ENCODE results near the gene ZNF607.
A peak's percentile ranks its signal among the peaks of the same experiment; 100 is the strongest.
"Not testable (repeated sequence)": the region's sequence is repeated elsewhere in the genome, so short reads cannot be mapped to it uniquely, and the experiment has no call there.

Gene ZNF607

GRCh38 chr19:37683520-37683919, 36.0 kb downstream of the ZNF607 start:
- H3K9me3 ChIP-seq (ENCODE audit: severe bottlenecking) = peaks cover 3% of the 10 kb centered on the region
- no peak for TF ChIP-seq CTCF (IDR thresholded peaks at IDR 0.05; ENCODE audit: poor library complexity, severe bottlenecking)
- no peaks in the 10 kb centered on the region for H3K36me3 ChIP-seq (ENCODE audit: low read depth)
- H3K4me3 ChIP-seq (ENCODE audit: severe bottlenecking) = no peak overlapping the region
- H3K27me3 ChIP-seq (ENCODE audit: insufficient read depth, poor library complexity, severe bottlenecking) = no peaks in the 10 kb centered on the region
- DNase-seq (ENCODE audit: low spot score) (no peak), ATAC-seq (ENCODE audit: low read depth) (no peak)
- no peaks in the 10 kb centered on the region for H3K4me1 ChIP-seq (ENCODE audit: insufficient read depth, poor library complexity, severe bottlenecking)
- H3K27ac ChIP-seq (ENCODE audit: poor library complexity, severe bottlenecking) = no peak overlapping the region

GRCh38 chr19:37669450-37669914, 50.1 kb downstream of the ZNF607 start:
- H3K4me1 ChIP-seq (ENCODE audit: insufficient read depth, poor library complexity, severe bottlenecking) = no peaks in the 10 kb centered on the region
- no peak overlapping the region for H3K27ac ChIP-seq (ENCODE audit: poor library complexity, severe bottlenecking)
- H3K36me3 ChIP-seq (ENCODE audit: low read depth) = no peaks in the 10 kb centered on the region
- ATAC-seq (ENCODE audit: low read depth) (no peak), DNase-seq (ENCODE audit: low spot score) (no peak)
- H3K9me3 ChIP-seq (ENCODE audit: severe bottlenecking) = peaks cover 16% of the 10 kb centered on the region
- no peak for TF ChIP-seq CTCF (IDR thresholded peaks at IDR 0.05; ENCODE audit: poor library complexity, severe bottlenecking)
- no peak overlapping the region for H3K4me3 ChIP-seq (ENCODE audit: severe bottlenecking)
- no peaks in the 10 kb centered on the region for H3K27me3 ChIP-seq (ENCODE audit: insufficient read depth, poor library complexity, severe bottlenecking)

GRCh38 chr19:37657157-37657556, 62.4 kb downstream of the ZNF607 start:
- not testable (repeated sequence) for H3K27me3 ChIP-seq (ENCODE audit: insufficient read depth, poor library complexity, severe bottlenecking); DNase-seq (ENCODE audit: low spot score); H3K36me3 ChIP-seq (ENCODE audit: low read depth); ATAC-seq (ENCODE audit: low read depth); H3K4me3 ChIP-seq (ENCODE audit: severe bottlenecking); H3K27ac ChIP-seq (ENCODE audit: poor library complexity, severe bottlenecking); H3K9me3 ChIP-seq (ENCODE audit: severe bottlenecking)
- H3K4me1 ChIP-seq (ENCODE audit: insufficient read depth, poor library complexity, severe bottlenecking) = peaks cover 12% of the 10 kb centered on the region

GRCh38 chr19:37655689-37656371, 63.7 kb downstream of the ZNF607 start:
- no peaks in the 10 kb centered on the region for H3K27me3 ChIP-seq (ENCODE audit: insufficient read depth, poor library complexity, severe bottlenecking)
- ATAC-seq (ENCODE audit: low read depth) (peak; percentile 76), DNase-seq (ENCODE audit: low spot score) (peak; percentile 86)
- no peak for TF ChIP-seq CTCF (IDR thresholded peaks at IDR 0.05; ENCODE audit: poor library complexity, severe bottlenecking)
- peaks cover 6% of the 10 kb centered on the region for H3K9me3 ChIP-seq (ENCODE audit: severe bottlenecking)
- H3K27ac ChIP-seq (ENCODE audit: poor library complexity, severe bottlenecking) = peak overlapping the region; percentile 70
- peaks cover 8% of the 10 kb centered on the region for H3K36me3 ChIP-seq (ENCODE audit: low read depth)
- peak overlapping the region; percentile 55 for H3K4me3 ChIP-seq (ENCODE audit: severe bottlenecking)
- H3K4me1 ChIP-seq (ENCODE audit: insufficient read depth, poor library complexity, severe bottlenecking) = peaks cover 12% of the 10 kb centered on the region

- ATAC-seq (ENCODE audit: low read depth) (peak; percentile 76), DNase-seq (ENCODE audit: low spot score) (peak; percentile 83)
- Histone ChIP-seq H3K4me3 (ENCODE audit: severe bottlenecking) (peak within 1 kb of the TSS; percentile 55), H3K4me1 (ENCODE audit: insufficient read depth, poor library complexity, severe bottlenecking) (peaks cover 12% of the 10 kb centered on the region), H3K9me3 (ENCODE audit: severe bottlenecking) (peaks cover 6% of the 10 kb centered on the region), H3K36me3 (ENCODE audit: low read depth) (peaks cover 9% of the 10 kb centered on the region), H3K27me3 (ENCODE audit: insufficient read depth, poor library complexity, severe bottlenecking) (no peaks in the 10 kb centered on the region), H3K27ac (ENCODE audit: poor library complexity, severe bottlenecking) (peak within 1 kb of the TSS; percentile 70)
- TF ChIP-seq CTCF (IDR thresholded peaks at IDR 0.05; ENCODE audit: poor library complexity, severe bottlenecking) = no peak
These were observed 64.3 kb downstream of the ZNF607 start, which contains the start of gene ZFP30 for GRCh38 chr19:37655301-37655688. Gene ZFP30 (minus strand): TSS chr19:37655465. CDS start chr19:37647822, 7,643 bp downstream.

All from RWPE2 (cell line).